ENCODE measurements around the gene TRPM3.
"Not testable (repeated sequence)": the region's sequence is repeated elsewhere in the genome, so short reads cannot be mapped to it uniquely, and the experiment has no call there.

The TRPM3 gene

DNA sequence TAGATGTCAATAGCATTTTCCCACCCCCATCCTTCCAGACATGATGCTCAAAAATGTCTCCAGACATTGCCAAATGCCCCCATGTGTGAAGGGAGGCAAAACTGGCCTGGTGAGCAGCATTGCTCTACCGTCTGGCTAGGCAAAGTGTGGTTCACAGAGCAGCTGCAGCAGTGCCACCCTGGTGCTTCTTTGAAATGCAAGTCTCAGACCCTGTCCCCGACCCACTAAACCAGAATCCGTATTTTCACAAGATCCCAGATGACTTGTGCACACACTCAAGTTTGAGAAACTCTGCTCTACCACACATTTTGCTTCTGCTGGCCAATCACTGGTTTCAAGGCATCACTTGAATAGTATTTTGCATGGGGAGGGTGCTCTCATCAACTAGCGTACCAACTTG lies 480.4 kb downstream of the TRPM3 start:
- TF ChIP-seq, protein P1, sequence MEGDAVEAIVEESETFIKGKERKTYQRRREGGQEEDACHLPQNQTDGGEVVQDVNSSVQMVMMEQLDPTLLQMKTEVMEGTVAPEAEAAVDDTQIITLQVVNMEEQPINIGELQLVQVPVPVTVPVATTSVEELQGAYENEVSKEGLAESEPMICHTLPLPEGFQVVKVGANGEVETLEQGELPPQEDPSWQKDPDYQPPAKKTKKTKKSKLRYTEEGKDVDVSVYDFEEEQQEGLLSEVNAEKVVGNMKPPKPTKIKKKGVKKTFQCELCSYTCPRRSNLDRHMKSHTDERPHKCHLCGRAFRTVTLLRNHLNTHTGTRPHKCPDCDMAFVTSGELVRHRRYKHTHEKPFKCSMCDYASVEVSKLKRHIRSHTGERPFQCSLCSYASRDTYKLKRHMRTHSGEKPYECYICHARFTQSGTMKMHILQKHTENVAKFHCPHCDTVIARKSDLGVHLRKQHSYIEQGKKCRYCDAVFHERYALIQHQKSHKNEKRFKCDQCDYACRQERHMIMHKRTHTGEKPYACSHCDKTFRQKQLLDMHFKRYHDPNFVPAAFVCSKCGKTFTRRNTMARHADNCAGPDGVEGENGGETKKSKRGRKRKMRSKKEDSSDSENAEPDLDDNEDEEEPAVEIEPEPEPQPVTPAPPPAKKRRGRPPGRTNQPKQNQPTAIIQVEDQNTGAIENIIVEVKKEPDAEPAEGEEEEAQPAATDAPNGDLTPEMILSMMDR (IDR thresholded peaks at IDR 0.05; ENCODE audit: low read depth, low read length): no peak
- no peak for TF ChIP-seq POLR2A (IDR thresholded peaks at IDR 0.05; ENCODE audit: extremely low read depth, insufficient read length)
- TF ChIP-seq, protein P2, sequence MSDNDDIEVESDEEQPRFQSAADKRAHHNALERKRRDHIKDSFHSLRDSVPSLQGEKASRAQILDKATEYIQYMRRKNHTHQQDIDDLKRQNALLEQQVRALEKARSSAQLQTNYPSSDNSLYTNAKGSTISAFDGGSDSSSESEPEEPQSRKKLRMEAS (IDR thresholded peaks at IDR 0.05; ENCODE audit: low read depth, low read length): no peak
- no peak for TF ChIP-seq MYC (IDR thresholded peaks at IDR 0.05; ENCODE audit: low read depth, low read length)
- H3K4me3 ChIP-seq (ENCODE audit: low read depth, low read length): no peak overlapping the region
- DNase-seq (ENCODE audit: low read depth): no peak

GRCh38 chr9:70639853-70640814 lies 481.3 kb downstream of the TRPM3 start:
- peak; percentile 44 for DNase-seq (ENCODE audit: low read depth)
- H3K4me3 ChIP-seq (ENCODE audit: low read depth, low read length): no peak overlapping the region
- TF ChIP-seq, protein P1 (IDR thresholded peaks at IDR 0.05; ENCODE audit: low read depth, low read length): peak; percentile 26
- TF ChIP-seq POLR2A (IDR thresholded peaks at IDR 0.05; ENCODE audit: extremely low read depth, insufficient read length): no peak
- TF ChIP-seq, protein P2 (IDR thresholded peaks at IDR 0.05; ENCODE audit: low read depth, low read length): no peak

GRCh38 chr9:70635790-70636189 lies 485.6 kb downstream of the TRPM3 start:
- TF ChIP-seq, protein P1 (IDR thresholded peaks at IDR 0.05; ENCODE audit: low read depth, low read length): no peak
- TF ChIP-seq POLR2A (IDR thresholded peaks at IDR 0.05; ENCODE audit: extremely low read depth, insufficient read length) (no peak), MYC (IDR thresholded peaks at IDR 0.05; ENCODE audit: low read depth, low read length) (no peak)
- TF ChIP-seq, protein P2 (IDR thresholded peaks at IDR 0.05; ENCODE audit: low read depth, low read length): no peak
- no peak overlapping the region for H3K4me3 ChIP-seq (ENCODE audit: low read depth, low read length)
- DNase-seq (ENCODE audit: low read depth): no peak

DNA sequence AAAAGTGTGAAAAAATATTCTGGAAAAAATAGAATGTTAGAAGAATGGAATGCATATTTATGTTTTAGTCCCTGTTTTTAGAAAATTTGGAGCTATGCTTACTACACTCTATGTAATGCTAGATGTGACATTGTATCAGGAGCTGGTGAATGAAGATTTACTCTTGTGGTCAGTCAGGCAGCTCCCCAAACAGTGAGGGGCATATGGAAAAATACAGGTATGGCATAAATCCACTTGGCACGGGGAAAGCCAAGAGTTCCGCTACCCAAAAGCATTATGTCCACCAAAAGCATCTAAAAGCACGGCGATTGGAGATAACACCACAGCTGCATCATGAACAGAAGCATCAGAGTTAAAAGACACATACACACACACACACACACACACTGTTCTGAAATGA lies 486.7 kb downstream of the TRPM3 start:
- no peak for TF ChIP-seq MYC (IDR thresholded peaks at IDR 0.05; ENCODE audit: low read depth, low read length)
- TF ChIP-seq, protein P1 (IDR thresholded peaks at IDR 0.05; ENCODE audit: low read depth, low read length): no peak
- TF ChIP-seq, protein P2 (IDR thresholded peaks at IDR 0.05; ENCODE audit: low read depth, low read length): no peak
- TF ChIP-seq POLR2A (IDR thresholded peaks at IDR 0.05; ENCODE audit: extremely low read depth, insufficient read length): no peak
- no peak overlapping the region for H3K4me3 ChIP-seq (ENCODE audit: low read depth, low read length)
- no peak for DNase-seq (ENCODE audit: low read depth)

DNA sequence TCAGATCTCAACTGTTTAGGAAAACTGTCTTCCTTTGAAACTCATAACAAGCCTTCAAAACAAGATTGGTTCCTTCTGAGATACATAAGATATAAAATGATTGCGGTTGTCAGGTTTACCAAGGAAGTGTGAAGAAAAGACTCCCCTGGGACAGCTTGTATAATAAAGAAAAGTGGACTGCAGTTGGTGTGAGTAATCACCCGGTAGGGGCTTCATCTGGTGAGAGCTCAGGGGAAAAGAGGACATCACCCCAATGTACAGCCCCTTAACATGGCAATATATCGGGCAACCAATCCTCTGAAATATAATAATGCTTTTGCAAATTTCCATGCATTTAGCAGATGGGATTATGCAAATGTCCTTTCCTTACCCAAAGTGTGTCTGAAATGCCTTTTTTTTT lies 490.4 kb downstream of the TRPM3 start:
- no peak overlapping the region for H3K4me3 ChIP-seq (ENCODE audit: low read depth, low read length)
- peak; percentile 22 for DNase-seq (ENCODE audit: low read depth)
- TF ChIP-seq, protein P2 (IDR thresholded peaks at IDR 0.05; ENCODE audit: low read depth, low read length): no peak

- not testable (repeated sequence) for H3K4me3 ChIP-seq (ENCODE audit: low read depth, low read length); DNase-seq (ENCODE audit: low read depth)
Observed at GRCh38 chr9:70629080-70629685, 492.2 kb downstream of the TRPM3 start.
